DMS 273 treated with DMSO at 0.1 percent for 48 hours (cell line): ENCODE measurements around the gene FAM114A2.

ENCODE experiments used
- DNase-seq: peaks from one replicate; lab custom pipeline; 2025; lab: John Stamatoyannopoulos, UW

FAM114A2 gene

GRCh38 chr5:153983885-153984284 is 54.8 kb downstream of the FAM114A2 start:
- DNase-seq = no peak

DNA sequence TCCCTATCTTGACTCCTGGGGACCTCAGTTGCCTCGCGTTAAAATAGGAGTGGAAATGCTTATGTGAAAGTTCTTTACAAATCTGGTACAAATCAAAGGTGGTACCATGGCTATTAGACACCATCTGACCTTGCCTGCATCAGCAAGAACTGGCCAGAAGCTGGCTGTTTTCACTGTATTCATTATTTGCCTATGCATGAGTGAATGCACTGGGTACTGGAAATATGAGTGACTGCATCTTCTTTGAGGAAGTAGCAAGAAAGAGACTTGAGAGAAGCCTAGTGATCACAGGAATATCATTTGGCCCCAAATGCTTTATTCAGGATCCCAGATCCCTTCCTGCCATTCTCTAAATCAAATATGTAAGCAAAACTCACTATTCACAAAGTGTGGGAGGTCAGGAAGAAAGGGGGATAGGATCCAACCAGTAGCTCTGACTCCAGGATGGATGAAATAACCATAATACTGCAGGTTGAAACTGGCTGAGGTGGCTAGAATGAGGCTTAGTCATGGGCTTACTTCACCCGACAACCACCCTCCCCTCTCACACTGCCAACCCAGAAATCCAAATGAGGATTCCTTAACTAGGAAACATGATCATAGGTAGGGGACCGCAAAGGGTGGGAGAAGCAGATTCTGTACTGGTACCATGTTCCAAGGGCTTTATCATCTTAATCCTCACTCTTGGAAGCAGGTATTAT is 56.7 kb downstream of the FAM114A2 start:
- DNase-seq = no peak

DNA sequence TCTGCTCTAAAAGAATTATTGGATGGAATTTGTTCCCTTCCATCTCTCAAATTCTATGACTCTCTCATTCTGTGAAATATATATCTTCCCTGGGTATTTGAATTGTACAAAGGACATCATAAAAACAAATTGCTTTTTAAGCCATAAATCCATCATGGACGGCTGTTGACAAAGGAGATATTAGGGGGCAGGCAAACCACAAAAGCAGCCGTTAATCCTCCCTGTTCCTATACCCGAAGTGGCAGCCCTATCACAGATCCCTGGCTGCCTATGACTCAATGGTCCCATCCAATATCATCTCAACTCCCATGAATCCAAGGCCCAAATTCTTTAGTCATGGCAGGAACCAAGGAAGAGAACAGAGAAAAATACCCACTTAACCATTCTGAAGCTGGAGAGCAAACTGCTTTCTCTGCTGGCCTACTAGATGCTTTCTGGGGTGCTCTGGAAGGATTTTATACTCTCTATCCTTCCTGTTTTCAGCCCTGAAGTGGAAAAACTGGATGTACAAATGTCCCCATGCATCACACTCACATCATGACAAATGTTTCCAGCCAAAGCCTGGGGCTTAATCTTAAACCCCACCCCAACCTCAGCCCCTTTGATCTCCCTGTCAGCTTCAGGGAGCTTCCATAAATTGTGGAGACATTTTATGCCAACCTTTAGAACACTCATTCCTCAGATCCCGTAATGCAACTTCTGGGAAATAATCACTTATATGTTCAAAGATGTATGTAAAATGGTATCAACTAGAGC is 59.5 kb downstream of the FAM114A2 start:
- DNase-seq = no peak

- DNase-seq = no peak
These were observed 63.9 kb downstream of the FAM114A2 start for GRCh38 chr5:153974813-153975163.

DNA sequence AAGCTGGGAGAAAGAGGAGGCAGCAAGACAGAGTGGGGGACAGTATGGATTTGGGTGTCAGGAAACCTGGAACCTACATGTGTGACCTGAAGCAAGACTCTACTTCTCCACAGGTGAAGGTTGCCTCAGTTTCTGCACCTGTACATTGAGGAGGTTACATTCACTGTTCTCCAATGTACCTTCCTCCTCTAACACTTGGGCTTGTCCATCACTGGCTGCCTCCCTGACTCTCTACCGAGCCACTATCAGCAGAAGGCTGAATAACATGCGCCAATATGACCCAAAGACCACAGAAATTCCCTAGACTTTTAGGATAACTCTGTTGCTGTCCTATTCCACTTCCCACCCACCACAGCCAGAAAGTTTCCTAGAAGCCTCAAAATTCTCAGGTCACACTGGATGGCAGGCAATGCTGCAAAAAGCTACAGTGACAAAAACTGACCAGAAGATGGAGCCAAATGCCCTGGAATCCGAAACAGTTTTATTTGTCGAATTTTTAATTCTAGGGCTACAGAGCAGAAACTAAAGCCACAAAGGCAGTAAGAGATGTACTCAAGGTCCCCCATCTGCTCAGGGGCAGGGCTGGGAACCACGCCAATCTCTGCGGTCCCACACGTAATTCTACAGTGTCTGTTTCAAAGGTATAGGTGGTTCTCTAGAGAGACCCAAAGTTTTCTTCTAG is 64.4 kb downstream of the FAM114A2 start:
- peak; percentile 24 for DNase-seq

DNA sequence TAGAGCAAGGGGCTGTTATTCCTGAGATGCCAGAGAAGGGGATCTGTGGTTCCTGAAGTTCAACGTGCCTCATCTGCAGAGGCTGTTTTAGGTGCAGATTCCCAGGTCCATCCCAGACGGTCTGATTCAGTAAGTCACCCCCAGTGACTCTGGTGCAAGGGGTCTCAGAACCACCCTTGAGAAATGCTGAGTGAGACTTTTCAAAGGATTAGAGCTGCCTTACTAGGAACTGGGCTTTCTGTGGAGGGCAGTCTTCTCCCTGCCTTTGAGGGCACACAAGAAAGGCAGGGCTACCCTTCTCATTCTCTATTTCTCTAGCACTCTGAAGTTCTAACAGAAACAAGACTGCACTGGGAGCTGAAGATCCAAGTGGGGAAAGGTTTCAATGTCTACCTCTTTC is 66.5 kb downstream of the FAM114A2 start:
- no peak for DNase-seq

DNA sequence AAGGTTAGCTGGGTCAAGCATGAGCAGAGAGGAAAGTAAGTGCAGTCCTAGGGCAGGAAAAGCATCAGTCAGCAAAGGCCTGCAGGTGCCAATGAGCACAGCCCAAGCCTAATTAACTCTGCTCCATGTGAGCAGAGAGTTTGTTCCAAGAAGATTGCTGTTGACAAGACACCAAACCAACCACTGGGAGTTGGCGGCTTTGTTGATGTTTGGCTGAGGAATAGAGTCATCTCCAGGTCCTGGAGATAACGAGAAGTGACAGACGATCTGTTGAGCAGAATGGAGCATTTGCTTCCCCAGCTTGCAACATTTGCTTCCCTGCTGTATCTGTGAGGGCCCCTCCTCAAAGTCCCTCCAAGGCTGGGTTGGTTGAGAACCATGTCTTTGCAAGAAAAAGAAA is 68.2 kb downstream of the FAM114A2 start:
- no peak for DNase-seq

GRCh38 chr5:153969563-153969895 is 69.2 kb downstream of the FAM114A2 start:
- DNase-seq = no peak

DNA sequence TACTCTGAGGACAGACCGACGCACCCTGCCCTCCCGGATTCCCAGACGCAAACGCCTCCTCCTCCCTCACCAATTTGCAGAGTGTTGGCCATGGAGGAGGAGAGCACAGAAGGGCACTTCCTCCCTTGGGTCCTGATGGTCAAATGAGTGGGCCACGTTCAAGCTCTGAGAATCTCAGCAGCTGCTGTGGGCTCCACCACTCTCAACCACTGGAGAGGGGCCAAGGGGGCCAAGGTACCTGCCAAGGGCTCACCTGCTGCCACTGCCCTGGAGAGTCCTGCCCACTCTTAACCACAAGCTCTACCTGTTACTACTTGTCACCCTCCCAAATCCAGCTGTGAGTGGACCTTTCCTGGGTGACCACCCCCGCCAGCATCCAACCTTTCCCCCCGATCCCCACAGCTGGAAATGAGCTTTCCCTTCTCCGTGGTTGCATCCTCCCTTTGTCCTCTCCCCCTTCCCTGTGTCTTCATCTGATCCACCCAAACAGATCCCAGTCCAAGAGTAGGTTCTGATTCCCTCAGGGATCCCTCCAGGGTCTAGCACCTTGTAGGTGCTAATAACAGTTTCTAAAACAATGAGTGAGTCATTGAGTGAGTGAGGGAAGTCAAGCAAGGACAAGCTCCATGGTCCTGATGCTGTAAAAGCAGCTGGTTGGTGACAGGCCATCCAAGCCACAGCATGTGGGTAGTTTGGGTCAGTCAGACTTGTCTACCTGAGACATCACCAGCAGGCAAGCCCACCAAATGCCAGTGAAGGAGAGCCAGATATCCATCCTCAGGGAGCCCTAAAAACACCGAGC is 69.7 kb downstream of the FAM114A2 start:
- DNase-seq = no peak

DNA sequence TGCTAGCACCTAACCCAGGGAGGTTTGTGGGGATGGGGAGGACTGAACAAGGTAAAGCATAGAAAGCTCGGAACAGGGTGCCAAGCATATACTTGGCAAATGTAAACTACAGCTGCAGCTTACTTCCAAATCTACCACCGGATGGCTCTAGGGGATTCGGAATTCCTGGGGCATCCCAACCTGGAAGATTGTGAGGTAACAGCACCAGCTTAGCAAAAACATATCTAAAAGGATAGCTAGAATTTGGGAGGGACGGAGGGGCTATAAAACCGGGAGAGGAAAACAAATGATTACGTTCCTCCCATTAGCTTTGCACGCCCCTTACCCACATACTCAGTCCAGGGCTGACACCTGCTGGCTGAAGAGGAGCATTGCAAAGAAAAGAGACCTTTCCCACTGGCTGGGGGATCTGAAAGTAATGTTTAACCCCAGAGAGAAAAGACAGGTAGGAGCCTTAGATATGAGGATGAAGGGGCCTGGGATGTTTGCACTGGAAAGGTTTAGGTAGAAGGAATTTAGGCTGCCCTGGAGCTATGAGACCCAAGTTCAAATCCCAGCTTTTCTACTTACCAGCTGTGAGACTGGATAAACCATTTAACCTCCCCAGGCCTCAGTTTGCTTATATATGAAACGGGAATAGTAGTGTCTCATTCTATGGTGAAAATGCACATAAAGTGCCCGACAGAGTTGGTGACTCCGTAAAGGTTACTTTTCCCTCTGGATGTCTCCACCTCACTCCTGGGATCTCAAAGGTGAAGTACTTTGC is 73.6 kb downstream of the FAM114A2 start:
- DNase-seq = no peak

DNA sequence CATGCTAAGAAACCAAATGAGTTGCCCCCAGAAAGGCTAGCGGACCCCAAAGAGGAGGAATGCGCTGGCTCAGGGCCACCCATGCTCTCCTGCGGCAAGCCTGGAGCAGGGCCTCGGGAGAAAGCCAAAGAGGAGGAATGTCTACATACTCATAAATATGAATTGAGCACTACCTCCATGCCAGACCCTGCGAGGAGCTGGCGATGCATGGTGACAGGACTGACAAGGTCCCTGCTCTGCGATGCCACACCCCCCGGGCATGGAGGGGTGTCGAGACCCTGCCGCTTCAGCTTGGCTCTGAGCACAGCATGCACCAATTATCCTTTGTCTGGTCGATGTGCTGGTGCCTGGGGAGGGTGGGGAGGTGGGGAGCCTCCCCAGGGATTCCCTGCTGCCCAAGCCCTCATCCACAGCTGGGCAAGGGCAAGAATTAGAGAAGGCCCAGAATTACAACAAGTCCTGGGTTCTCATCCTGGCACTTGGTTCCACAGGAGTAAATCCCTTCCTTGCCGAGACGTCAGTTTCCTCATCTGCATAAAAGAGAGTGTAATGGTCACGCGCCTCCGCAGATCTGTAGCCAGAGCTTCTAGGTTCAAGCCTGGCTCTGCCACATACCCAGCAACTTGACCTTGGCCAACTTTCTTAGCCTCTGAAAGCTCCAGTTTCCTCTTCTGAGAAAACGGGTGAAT is 74.4 kb downstream of the FAM114A2 start:
- no peak for DNase-seq

DNA sequence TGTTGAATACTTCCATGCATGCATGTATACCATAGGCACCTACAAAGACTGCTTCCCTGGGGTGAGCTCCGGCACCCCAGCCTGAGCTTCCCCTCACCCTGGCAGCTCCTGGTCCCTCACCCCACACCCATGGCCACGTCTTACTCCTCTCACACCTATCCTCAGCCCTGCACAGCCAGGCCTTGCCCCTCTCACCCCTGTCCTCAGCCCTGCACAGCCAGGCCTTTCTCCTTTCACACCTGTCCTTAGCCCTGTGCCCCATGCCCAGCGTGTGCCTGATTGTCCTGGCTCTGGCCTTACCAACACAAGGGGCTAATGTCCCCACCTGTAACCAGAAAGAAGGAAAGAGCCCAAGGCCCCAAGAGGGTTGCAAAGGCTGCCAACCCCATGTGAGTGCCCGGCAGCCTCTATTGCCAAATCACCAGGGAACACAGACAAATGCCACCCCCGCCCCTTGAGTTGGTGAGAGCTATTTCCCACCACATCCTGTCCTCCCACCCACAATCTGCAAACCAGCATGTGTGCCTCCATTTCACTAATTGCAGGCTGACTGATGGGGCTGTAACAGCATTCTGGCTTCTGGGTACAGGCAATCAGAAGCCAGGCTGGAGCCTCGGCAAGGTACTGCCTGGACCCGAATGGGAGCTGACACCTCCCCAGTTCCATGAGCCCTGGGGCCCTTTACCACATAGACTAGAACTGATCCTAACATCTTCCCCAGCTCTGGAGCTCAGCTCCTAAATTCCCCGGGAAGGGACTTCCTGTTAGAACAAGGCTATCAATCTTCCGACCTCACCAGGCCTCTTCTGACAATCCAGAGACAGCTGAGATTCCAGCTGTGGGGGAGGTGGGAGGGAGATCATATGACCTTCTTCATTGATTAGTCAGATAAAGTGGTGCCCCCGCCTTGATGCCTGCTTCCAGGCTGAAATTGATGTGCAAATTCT is 78.2 kb downstream of the FAM114A2 start:
- no peak for DNase-seq

- DNase-seq = no peak
These were observed 79.4 kb downstream of the FAM114A2 start for GRCh38 chr5:153959134-153959957.

- no peak for DNase-seq
These were observed 81.5 kb downstream of the FAM114A2 start for GRCh38 chr5:153957205-153957604.

- DNase-seq = no peak
These were observed 85.3 kb downstream of the FAM114A2 start for GRCh38 chr5:153953411-153953810.

DNA sequence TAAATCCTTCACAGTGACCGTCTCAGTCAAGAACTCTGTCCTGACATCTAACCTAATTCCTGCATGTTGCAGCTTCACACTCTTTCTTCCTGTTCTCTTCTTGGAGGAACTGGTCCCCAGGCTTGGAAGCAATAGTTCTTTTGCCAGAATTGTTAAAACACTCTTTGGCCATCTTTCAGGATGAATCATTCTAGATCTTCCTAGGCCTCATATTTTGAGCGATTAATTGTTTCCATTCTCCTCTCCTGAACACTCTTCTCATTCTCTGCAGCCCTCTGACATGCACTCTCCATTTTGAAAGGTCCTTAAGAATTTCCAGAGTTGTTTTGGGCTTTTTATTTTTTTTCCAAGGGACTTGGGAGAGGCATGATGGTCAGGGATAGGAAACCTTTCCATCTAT is 85.8 kb downstream of the FAM114A2 start:
- no peak for DNase-seq

DNA sequence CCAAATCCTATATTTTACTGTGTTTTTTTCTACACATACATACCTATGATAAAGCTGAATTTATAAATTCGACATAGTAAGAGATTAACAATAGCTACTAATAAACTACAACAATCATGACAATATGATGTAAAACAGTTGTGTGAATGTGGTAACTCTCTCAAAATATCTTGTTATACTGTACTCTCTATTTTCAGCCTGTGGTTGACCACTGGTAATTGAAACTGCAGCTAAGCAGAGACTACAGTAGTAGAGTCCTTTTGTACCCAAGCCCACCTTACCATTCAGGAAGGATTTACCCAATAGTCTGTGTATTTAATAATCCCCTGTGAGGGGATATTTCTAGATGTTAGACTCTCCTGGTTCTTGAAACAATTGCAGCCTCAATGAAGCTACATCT is 86.7 kb downstream of the FAM114A2 start:
- DNase-seq = no peak

DNA sequence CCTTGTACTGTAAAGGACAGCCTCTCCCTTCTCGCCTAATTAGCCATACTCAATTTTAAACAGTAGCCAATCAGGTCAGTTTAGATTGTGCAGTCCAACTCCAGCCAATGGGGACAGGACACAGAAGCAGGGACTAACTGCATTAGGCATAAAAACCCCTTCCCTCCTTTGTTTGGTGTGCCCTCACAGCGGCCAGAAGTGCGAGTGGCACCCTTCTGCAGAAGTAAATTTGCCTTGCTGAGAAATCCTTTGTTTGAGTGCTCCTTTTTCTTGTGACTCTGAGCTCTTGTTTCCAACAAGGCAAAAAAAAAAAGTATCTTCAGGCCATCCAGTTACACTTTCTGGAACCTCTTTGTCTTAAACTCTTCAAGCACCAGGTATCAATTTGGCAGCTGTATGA is 97.4 kb downstream of the FAM114A2 start:
- no peak for DNase-seq
